D721Med (cell line): ENCODE data around the gene ERC2.
A peak's percentile ranks its signal among the peaks of the same experiment; 100 is the strongest.

Experiments used
- DNase-seq: peaks from one replicate; pipeline ENCODE4 v3.0.0; 2011; ENCODE audit warnings: low spot score; ENCODE audit not compliant: insufficient read length
- FAIRE-seq: peaks from 2 replicates; lab custom pipeline; 2011; peaks lifted over from hg19 to GRCh38; lab: Jason Lieb, UNC
- CTCF ChIP-seq: IDR thresholded peaks from 2 replicates; pipeline ENCODE4 v1.5.1; 2012; ENCODE audit warnings: mild to moderate bottlenecking, control low read depth; ENCODE audit not compliant: insufficient read depth; ENCODE audit errors: missing control alignments

Gene ERC2

GRCh38 chr3:55683666-55684270 is 784.5 kb downstream of the ERC2 start:
- DNase-seq (peak; percentile 20), FAIRE-seq (peak; percentile 95)

GRCh38 chr3:55682461-55682860 is 785.8 kb downstream of the ERC2 start:
- FAIRE-seq (no peak), DNase-seq (no peak)
- TF ChIP-seq CTCF: no peak

More at GRCh38 chr3:55683666-55684270, 784.5 kb downstream of the ERC2 start:
- TF ChIP-seq CTCF: no peak

GRCh38 chr3:55678546-55679216 is 789.6 kb downstream of the ERC2 start:
- no peak for TF ChIP-seq CTCF
- DNase-seq (no peak), FAIRE-seq (no peak)

GRCh38 chr3:55676643-55677042 is 791.6 kb downstream of the ERC2 start:
- FAIRE-seq (no peak), DNase-seq (no peak)
- no peak for TF ChIP-seq CTCF

- DNase-seq (no peak), FAIRE-seq (no peak)
- TF ChIP-seq CTCF: no peak
Observed at GRCh38 chr3:55675478-55675877, 792.8 kb downstream of the ERC2 start.

- FAIRE-seq: no peak
- TF ChIP-seq CTCF: no peak
Observed at GRCh38 chr3:55673764-55674163, 794.5 kb downstream of the ERC2 start.

GRCh38 chr3:55669133-55669532 is 799.1 kb downstream of the ERC2 start:
- FAIRE-seq (no peak), DNase-seq (no peak)
- TF ChIP-seq CTCF: no peak

More at GRCh38 chr3:55673764-55674163, 794.5 kb downstream of the ERC2 start:
- no peak for DNase-seq
